ENCODE data around the gene CWH43. TPM values are rescaled to one million over a fixed set of nuclear protein-coding genes. Genes with fewer than 3 reads are reported as not detected.
"Not testable (repeated sequence)": the region's sequence is repeated elsewhere in the genome, so short reads cannot be mapped to it uniquely, and the experiment has no call there.

Gene CWH43
- total RNA-seq, 4 donors from 2014 or later, result 0.29 to 3.7 TPM; not detected in 2

- H3K27me3 ChIP-seq, result no peaks in the 10 kb centered on the region
- intact Hi-C loops (cut with DNase I; ENCODE audit: low total_unique reads), result no loop called here
- no peak for DNase-seq
- TF ChIP-seq, protein P1, sequence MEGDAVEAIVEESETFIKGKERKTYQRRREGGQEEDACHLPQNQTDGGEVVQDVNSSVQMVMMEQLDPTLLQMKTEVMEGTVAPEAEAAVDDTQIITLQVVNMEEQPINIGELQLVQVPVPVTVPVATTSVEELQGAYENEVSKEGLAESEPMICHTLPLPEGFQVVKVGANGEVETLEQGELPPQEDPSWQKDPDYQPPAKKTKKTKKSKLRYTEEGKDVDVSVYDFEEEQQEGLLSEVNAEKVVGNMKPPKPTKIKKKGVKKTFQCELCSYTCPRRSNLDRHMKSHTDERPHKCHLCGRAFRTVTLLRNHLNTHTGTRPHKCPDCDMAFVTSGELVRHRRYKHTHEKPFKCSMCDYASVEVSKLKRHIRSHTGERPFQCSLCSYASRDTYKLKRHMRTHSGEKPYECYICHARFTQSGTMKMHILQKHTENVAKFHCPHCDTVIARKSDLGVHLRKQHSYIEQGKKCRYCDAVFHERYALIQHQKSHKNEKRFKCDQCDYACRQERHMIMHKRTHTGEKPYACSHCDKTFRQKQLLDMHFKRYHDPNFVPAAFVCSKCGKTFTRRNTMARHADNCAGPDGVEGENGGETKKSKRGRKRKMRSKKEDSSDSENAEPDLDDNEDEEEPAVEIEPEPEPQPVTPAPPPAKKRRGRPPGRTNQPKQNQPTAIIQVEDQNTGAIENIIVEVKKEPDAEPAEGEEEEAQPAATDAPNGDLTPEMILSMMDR (IDR thresholded peaks at IDR 0.05), result no peak
- TF ChIP-seq POLR2A (IDR thresholded peaks at IDR 0.05), result no peak
- H3K4me3 ChIP-seq, result no peak overlapping the region
- H3K27ac ChIP-seq, result no peak overlapping the region
- H3K4me1 ChIP-seq, result no peaks in the 10 kb centered on the region
- no peaks in the 10 kb centered on the region for H3K9me3 ChIP-seq
- H3K36me3 ChIP-seq, result no peaks in the 10 kb centered on the region
Measured at GRCh38 chr4:48949518-48950219, 36.4 kb upstream of the CWH43 start.

DNA sequence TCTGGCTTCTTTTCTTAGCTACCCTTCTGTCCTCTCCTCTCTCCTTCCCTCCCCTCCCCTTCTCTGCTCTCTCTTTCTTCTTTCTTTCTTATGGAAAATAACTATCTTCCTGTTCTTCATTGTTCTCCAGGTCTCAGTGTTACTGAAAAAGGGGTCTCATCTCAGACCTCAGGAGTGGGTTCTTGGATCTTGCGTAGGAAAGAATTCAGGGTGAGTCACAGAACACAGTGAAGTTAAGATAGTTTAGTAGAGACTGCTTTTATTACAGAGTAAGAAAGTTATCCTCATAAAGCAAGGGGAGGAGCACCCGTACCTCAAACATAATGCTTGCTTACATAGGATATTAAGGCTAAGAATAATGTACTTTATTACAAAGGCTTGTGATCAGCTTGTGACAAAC, 31.8 kb upstream of the CWH43 start:
- TF ChIP-seq, protein P1 (IDR thresholded peaks at IDR 0.05), result no peak
- no peak for TF ChIP-seq POLR2A (IDR thresholded peaks at IDR 0.05)
- intact Hi-C loops (cut with DNase I; ENCODE audit: low total_unique reads), result no loop called here
- Histone ChIP-seq H3K4me1 (no peaks in the 10 kb centered on the region), H3K4me3 (no peak overlapping the region), H3K36me3 (no peaks in the 10 kb centered on the region), H3K9me3 (no peaks in the 10 kb centered on the region), H3K27ac (peak overlapping the region; percentile 11 to 75), H3K27me3 (no peaks in the 10 kb centered on the region)
- DNase-seq, result no peak

GRCh38 chr4:48957366-48957765, 28.7 kb upstream of the CWH43 start:
- DNase-seq; H3K4me3 ChIP-seq; H3K27ac ChIP-seq; H3K36me3 ChIP-seq; H3K4me1 ChIP-seq; H3K27me3 ChIP-seq; intact Hi-C loops (cut with DNase I; ENCODE audit: low total_unique reads); H3K9me3 ChIP-seq: not testable (repeated sequence)

DNA sequence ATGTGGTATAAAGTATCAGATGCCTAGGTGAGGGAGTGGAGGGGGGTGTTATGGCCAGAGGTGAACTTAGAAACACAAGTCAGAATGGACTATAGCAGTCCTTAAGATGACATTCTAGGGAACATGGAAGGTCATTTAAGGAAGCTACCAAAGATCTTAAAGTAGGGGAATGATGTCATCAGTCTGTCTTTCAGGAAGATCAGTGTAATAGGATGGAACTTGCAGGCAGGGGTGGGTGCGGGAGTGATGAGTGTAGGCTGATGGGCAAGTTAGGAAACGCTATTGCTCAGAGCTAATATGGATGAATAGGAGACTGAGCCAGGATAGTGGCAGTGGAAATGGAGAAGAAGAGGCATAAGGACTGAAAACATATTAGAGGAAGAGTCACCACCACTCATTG, 27.5 kb upstream of the CWH43 start:
- Histone ChIP-seq H3K4me3 (no peak overlapping the region), H3K27ac (no peak overlapping the region), H3K9me3 (no peaks in the 10 kb centered on the region), H3K36me3 (no peaks in the 10 kb centered on the region), H3K4me1 (no peaks in the 10 kb centered on the region), H3K27me3 (no peaks in the 10 kb centered on the region)
- intact Hi-C loops (cut with DNase I; ENCODE audit: low total_unique reads), result no loop called here
- no peak for TF ChIP-seq POLR2A (IDR thresholded peaks at IDR 0.05)
- TF ChIP-seq, protein P1 (IDR thresholded peaks at IDR 0.05), result no peak
- DNase-seq, result no peak

DNA sequence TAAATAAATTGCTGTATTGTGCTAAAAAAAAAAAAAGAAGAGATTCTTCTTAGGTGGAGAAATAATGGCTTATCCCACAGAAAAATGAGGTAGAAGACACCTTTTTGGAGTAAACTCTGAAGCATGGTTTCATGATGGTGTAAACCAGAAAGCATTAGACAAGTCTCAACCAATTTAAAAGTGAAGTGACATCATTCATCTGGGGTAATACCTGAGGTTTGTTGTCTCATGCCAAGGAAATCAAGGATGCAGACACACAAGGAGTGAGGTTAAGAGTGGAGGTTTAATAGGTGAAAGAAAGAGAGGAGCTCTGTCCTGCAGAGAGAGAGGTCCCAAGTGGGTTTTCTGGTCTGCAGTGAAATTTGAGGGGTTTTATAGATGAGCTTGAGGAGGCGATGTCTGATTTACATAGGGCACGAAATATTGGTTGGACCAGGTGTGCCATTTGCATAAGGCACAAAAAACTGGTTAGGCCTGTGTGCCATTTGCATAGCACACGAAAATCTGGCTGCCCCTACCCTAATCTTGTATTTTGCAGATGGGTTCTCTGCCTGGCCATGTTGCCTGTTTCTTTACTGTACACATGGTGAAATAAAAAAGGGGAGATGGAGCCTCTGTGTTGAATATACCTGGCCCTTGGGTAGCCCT, 25.0 kb upstream of the CWH43 start:
- Histone ChIP-seq H3K4me3 (no peak overlapping the region), H3K9me3 (no peaks in the 10 kb centered on the region), H3K36me3 (no peaks in the 10 kb centered on the region), H3K4me1 (no peaks in the 10 kb centered on the region), H3K27ac (no peak overlapping the region), H3K27me3 (no peaks in the 10 kb centered on the region)
- no peak for DNase-seq
- no peak for TF ChIP-seq POLR2A (IDR thresholded peaks at IDR 0.05)
- TF ChIP-seq, protein P1 (IDR thresholded peaks at IDR 0.05), result no peak
- intact Hi-C loops (cut with DNase I; ENCODE audit: low total_unique reads), result loop anchor here (10.0 kb wide), 1 partner anchor 376 kb away; no protein-coding TSS in a partner anchor

Data from uterus (tissue), 4 donors.